GM12891 (cell line): ENCODE results near the gene ARHGAP5.

ENCODE experiments used
- POLR2A ChIP-seq: IDR thresholded peaks from 2 replicates; pipeline ENCODE4 v1.6.1; 2011; ENCODE audit warnings: low read depth, low read length, control low read depth
- POLR2AphosphoS5 ChIP-seq: IDR thresholded peaks from 2 replicates; pipeline ENCODE4 v1.6.1; 2011; ENCODE audit warnings: low read depth, low read length, control low read depth
- TAF1 ChIP-seq: IDR thresholded peaks from 2 replicates; pipeline ENCODE4 v1.6.1; 2011; ENCODE audit warnings: low read depth, low read length, control low read depth

DNA sequence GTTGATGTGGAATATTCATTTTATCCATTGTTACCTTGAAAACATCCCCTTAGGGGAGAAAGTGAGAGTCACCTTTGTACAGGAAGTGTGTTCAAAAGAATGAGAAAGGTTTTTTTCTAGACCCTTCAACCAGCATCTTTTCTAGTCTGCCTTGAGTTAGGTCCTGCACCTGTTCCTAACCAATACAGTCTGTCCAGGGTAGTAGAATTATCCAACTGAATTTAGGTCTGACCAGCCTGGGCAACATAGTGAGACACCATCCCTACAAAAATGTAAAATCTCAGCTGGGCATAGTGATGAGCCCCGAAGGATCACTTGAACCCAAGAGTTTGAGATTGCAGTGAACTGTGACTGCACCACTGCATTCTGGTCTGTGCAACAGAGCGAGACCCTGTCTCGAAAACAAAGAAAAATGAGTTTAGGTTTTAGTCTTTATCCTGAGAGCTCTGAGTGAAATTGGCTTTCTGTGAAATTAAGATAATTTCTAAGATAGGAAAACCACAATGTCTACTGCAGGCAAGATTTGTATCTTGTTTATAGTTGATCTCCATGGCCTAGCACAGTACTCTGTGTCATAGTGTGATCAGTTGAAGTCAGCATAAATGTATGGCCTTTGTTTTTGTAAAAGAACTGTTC lies 25.2 kb downstream of the ARHGAP5 start:
- TF ChIP-seq POLR2AphosphoS5, result no peak
- TF ChIP-seq POLR2A, result no peak
- TF ChIP-seq TAF1, result no peak
